ENCODE measurements around the gene RIMS4. TPM values are rescaled to one million over a fixed set of nuclear protein-coding genes. Genes with fewer than 3 reads are reported as not detected.

Gene RIMS4
- total RNA-seq, 1 donor from 2014 or later, result 7.5 TPM

- H3K27ac Mint-ChIP-seq, result no peak overlapping the region
- H3K36me3 Mint-ChIP-seq, result no peaks in the 10 kb centered on the region
- no peaks in the 10 kb centered on the region for H3K9me3 Mint-ChIP-seq
- H3K27me3 Mint-ChIP-seq, result peaks cover 21% of the 10 kb centered on the region
- no peak overlapping the region for H3K4me3 Mint-ChIP-seq
- TF ChIP-seq CTCF (conservative IDR thresholded peaks at IDR 0.05), result no peak
- H3K4me1 Mint-ChIP-seq (ENCODE audit: unreplicated experiment), result no peaks in the 10 kb centered on the region
- no peak for DNase-seq (ENCODE audit: extremely low spot score, unreplicated experiment)
These were observed 31.6 kb upstream of the RIMS4 start for GRCh38 chr20:44841955-44842354.

GRCh38 chr20:44840826-44841225, 30.5 kb upstream of the RIMS4 start:
- DNase-seq (ENCODE audit: extremely low spot score, unreplicated experiment), result no peak
- H3K27ac Mint-ChIP-seq, result no peak overlapping the region

GRCh38 chr20:44839481-44839880, 29.1 kb upstream of the RIMS4 start:
- no peak for TF ChIP-seq CTCF (conservative IDR thresholded peaks at IDR 0.05)
- H3K27me3 Mint-ChIP-seq, result peaks cover 17% of the 10 kb centered on the region
- no peaks in the 10 kb centered on the region for H3K36me3 Mint-ChIP-seq
- H3K9me3 Mint-ChIP-seq, result no peaks in the 10 kb centered on the region
- no peaks in the 10 kb centered on the region for H3K4me1 Mint-ChIP-seq (ENCODE audit: unreplicated experiment)
- no peak overlapping the region for H3K4me3 Mint-ChIP-seq
- DNase-seq (ENCODE audit: extremely low spot score, unreplicated experiment), result no peak
- H3K27ac Mint-ChIP-seq, result no peak overlapping the region

More at GRCh38 chr20:44840826-44841225, 30.5 kb upstream of the RIMS4 start:
- Mint-ChIP-seq H3K4me1 (ENCODE audit: unreplicated experiment) (no peaks in the 10 kb centered on the region), H3K27me3 (peaks cover 21% of the 10 kb centered on the region), H3K4me3 (no peak overlapping the region), H3K9me3 (no peaks in the 10 kb centered on the region), H3K36me3 (no peaks in the 10 kb centered on the region)
- no peak for TF ChIP-seq CTCF (conservative IDR thresholded peaks at IDR 0.05)

- no peak for TF ChIP-seq CTCF (conservative IDR thresholded peaks at IDR 0.05)
- Mint-ChIP-seq H3K9me3 (no peaks in the 10 kb centered on the region), H3K36me3 (no peaks in the 10 kb centered on the region), H3K27me3 (peaks cover 17% of the 10 kb centered on the region), H3K4me3 (no peak overlapping the region), H3K4me1 (ENCODE audit: unreplicated experiment) (no peaks in the 10 kb centered on the region), H3K27ac (no peak overlapping the region)
- DNase-seq (ENCODE audit: extremely low spot score, unreplicated experiment), result no peak
These were observed 28.2 kb upstream of the RIMS4 start for GRCh38 chr20:44838521-44838920.

GRCh38 chr20:44837946-44838345, 27.6 kb upstream of the RIMS4 start:
- no peak for TF ChIP-seq CTCF (conservative IDR thresholded peaks at IDR 0.05)
- Mint-ChIP-seq H3K4me3 (no peak overlapping the region), H3K36me3 (no peaks in the 10 kb centered on the region), H3K9me3 (no peaks in the 10 kb centered on the region), H3K4me1 (ENCODE audit: unreplicated experiment) (no peaks in the 10 kb centered on the region), H3K27ac (no peak overlapping the region), H3K27me3 (peaks cover 14% of the 10 kb centered on the region)
- no peak for DNase-seq (ENCODE audit: extremely low spot score, unreplicated experiment)

- no peak overlapping the region for H3K4me3 Mint-ChIP-seq
- H3K36me3 Mint-ChIP-seq, result no peaks in the 10 kb centered on the region
- peaks cover 15% of the 10 kb centered on the region for H3K27me3 Mint-ChIP-seq
- no peaks in the 10 kb centered on the region for H3K4me1 Mint-ChIP-seq (ENCODE audit: unreplicated experiment)
- H3K9me3 Mint-ChIP-seq, result no peaks in the 10 kb centered on the region
- TF ChIP-seq CTCF (conservative IDR thresholded peaks at IDR 0.05), result no peak
- DNase-seq (ENCODE audit: extremely low spot score, unreplicated experiment), result no peak
- H3K27ac Mint-ChIP-seq, result no peak overlapping the region
These were observed 26.3 kb upstream of the RIMS4 start for GRCh38 chr20:44836601-44837120.

Data from type B pancreatic cell (in vitro differentiated cells).